CD4-positive, alpha-beta T cell treated with Interleukin-4 for 1 hour (primary cell): Measurements from ENCODE around the gene MED27.

Experiments
- DNase-seq, 2 donors: peaks; one replicate each; pipeline ENCODE4 v3.0.0-alpha.2; 2020 to 2022

Gene MED27

GRCh38 chr9:132041798-132042197, 37.9 kb downstream of the MED27 start:
- no peak for DNase-seq

GRCh38 chr9:132040808-132041207, 38.9 kb downstream of the MED27 start:
- no peak for DNase-seq

GRCh38 chr9:132040246-132040645, 39.4 kb downstream of the MED27 start:
- DNase-seq: no peak

- DNase-seq: no peak
Observed at GRCh38 chr9:132039284-132039683, 40.4 kb downstream of the MED27 start.

- DNase-seq: no peak
Observed at GRCh38 chr9:132037458-132037857, 42.2 kb downstream of the MED27 start.

- DNase-seq: no peak
Observed at GRCh38 chr9:132036521-132036920, 43.1 kb downstream of the MED27 start.

GRCh38 chr9:132035679-132036078, 44.0 kb downstream of the MED27 start:
- no peak for DNase-seq

- DNase-seq: no peak
Observed at GRCh38 chr9:132032238-132032950, 47.3 kb downstream of the MED27 start.

GRCh38 chr9:132031467-132032237, 48.0 kb downstream of the MED27 start:
- DNase-seq: no peak

- DNase-seq: no peak
Observed at GRCh38 chr9:132030626-132031325, 48.9 kb downstream of the MED27 start.

- no peak for DNase-seq
Observed at GRCh38 chr9:132027752-132028663, 51.7 kb downstream of the MED27 start.

GRCh38 chr9:132026932-132027585, 52.6 kb downstream of the MED27 start:
- DNase-seq: no peak

- DNase-seq: no peak
Observed at GRCh38 chr9:132025766-132026165, 53.9 kb downstream of the MED27 start.

GRCh38 chr9:132024589-132024988, 55.1 kb downstream of the MED27 start:
- DNase-seq: no peak

GRCh38 chr9:132023419-132024180, 56.1 kb downstream of the MED27 start:
- DNase-seq: no peak

GRCh38 chr9:132020820-132021510, 58.7 kb downstream of the MED27 start:
- no peak for DNase-seq

GRCh38 chr9:132020272-132020671, 59.4 kb downstream of the MED27 start:
- no peak for DNase-seq

- no peak for DNase-seq
Observed at GRCh38 chr9:132019702-132020101, 60.0 kb downstream of the MED27 start.

- DNase-seq: no peak
Observed at GRCh38 chr9:132018957-132019405, 60.7 kb downstream of the MED27 start.

- no peak for DNase-seq
Observed at GRCh38 chr9:132016456-132016855, 63.2 kb downstream of the MED27 start.

- no peak for DNase-seq
Observed at GRCh38 chr9:132015866-132016265, 63.8 kb downstream of the MED27 start.
